Measurements from ENCODE around the gene PRRX2.

Gene PRRX2

GRCh38 chr9:129701054-129701453 lies 35.6 kb downstream of the PRRX2 start:
- in situ Hi-C loops (cut with MboI; ENCODE audit: low sequenced_read_pairs): no loop called here

DNA sequence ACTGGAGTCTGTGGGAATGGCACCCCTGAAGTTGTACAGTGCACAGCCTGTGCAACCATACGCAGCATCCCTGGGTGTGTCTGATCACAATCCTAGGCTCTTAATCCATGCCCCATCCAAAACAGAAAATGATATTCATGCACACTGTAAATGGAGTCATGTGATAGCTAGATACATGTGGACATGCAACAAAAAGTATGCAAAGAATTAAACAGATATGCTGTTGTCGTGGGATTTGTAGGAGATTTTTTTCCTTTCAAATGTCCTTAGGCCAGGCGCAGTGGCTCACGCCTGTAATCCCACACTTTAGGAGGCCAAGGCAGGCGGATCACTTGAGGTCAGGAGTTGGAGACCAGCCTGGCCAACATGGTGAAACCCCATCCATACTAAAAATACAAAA lies 36.1 kb downstream of the PRRX2 start:
- in situ Hi-C loops (cut with MboI; ENCODE audit: low sequenced_read_pairs): no loop called here

DNA sequence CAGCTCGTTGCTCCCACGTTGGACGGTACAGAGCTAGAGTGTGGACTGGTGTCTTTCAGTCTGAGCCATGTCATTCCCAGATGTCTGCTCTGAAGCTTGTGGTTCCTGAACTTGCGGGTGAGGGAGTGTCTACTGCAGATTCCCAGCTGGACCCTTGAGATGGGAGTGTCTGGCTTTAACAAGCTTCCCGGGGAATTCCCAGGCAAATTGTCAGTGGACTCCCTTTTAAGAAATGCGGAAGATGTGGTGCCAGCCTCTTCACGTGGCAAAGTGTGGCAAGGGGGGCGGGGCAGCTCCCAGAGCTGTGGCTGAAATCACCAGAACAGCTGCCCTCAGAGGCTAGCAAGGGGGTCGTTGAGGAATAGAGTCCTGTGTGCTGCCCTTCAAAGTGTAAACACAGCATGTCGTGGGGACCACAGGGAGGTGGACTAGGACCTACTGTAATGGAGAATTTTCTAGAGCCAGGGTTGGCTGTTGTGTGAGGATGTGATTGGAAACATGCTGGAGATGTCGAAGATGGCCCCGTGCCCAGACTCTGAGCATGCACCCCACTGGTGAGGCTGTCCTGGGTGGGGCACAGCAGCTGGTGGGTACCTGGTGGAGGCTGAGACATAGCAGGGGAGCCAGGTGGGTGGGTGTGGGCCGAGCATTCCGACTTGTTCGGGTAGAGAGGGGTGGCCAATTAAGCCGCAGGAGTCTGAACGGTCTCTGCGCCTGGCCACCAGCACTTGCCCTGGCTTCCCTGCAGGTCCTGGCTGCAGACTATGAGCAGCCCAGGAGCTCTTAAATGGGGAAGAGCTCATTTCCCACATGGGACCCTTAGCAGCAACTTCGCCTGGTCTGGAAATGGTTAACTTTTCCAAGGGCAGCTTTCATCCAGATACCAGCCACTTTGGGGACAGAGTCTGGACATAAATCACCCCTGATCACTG lies 37.4 kb downstream of the PRRX2 start:
- in situ Hi-C loops (cut with MboI; ENCODE audit: low sequenced_read_pairs): no loop called here

GRCh38 chr9:129703667-129704355 lies 38.4 kb downstream of the PRRX2 start:
- in situ Hi-C loops (cut with MboI; ENCODE audit: low sequenced_read_pairs): no loop called here

DNA sequence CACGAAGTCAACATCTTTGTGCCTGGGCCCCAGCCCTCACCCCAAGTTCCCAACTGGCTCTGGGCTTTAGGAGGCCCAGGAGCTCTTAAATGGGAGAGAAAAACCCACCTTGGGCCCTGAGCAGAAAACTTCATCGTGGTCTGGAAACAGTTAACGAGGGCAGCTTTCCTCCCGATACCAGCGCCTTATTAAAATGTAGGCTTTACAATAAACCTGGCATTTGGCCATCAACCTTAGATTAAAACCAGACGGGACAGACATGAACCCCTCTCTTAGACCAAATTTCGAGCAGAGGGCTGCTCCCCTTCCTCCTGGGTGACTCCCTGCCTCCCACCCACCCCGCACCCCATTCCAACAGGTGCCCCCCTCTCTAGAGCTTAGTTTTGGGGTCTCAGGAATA lies 39.4 kb downstream of the PRRX2 start:
- in situ Hi-C loops (cut with MboI; ENCODE audit: low sequenced_read_pairs): no loop called here

- in situ Hi-C loops (cut with MboI; ENCODE audit: low sequenced_read_pairs): no loop called here
These were observed 43.3 kb downstream of the PRRX2 start for GRCh38 chr9:129708793-129709192.

- in situ Hi-C loops (cut with MboI; ENCODE audit: low sequenced_read_pairs): no loop called here
These were observed 44.2 kb downstream of the PRRX2 start for GRCh38 chr9:129709438-129710168.

- in situ Hi-C loops (cut with MboI; ENCODE audit: low sequenced_read_pairs): no loop called here
These were observed 44.7 kb downstream of the PRRX2 start for GRCh38 chr9:129710169-129710453.

DNA sequence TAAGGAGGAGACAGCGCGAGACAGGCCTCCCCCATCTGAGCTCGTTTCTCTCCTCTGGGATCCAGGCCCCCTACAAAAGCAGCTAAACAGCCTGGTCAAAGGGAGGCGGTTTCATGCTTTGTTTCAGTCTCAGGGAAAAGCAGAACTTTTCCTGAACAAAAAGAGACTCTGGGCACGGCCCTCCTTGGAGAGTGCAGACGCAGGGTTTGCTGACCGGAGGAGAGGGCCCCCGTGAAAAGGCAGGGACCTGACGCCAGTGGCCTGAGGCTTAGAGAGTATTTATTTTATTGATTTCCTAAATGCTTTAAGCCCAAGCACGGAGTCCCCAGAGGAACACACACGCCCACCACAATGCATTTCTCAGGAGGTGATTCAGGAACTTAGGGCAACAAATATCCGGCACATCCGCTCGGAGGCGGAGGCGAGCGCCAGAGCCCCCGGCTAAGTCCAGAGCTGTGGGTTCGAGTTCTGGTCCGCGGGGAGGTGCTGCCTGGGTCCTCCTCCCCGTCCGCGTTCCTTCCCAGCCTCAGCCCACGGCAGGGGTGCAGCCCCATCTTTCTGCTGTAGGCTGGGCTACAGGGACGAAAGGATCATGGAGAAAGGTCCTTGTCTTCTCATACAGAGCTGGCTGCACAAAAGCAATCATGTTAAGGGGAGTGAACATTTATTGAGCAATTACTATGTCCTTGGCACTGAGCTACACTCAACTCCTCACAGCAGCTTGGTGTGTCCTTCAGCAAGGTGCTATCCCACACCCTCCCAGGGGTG lies 47.4 kb downstream of the PRRX2 start:
- in situ Hi-C loops (cut with MboI; ENCODE audit: low sequenced_read_pairs): no loop called here

- in situ Hi-C loops (cut with MboI; ENCODE audit: low sequenced_read_pairs): no loop called here
These were observed 47.9 kb downstream of the PRRX2 start for GRCh38 chr9:129713402-129713679.

DNA sequence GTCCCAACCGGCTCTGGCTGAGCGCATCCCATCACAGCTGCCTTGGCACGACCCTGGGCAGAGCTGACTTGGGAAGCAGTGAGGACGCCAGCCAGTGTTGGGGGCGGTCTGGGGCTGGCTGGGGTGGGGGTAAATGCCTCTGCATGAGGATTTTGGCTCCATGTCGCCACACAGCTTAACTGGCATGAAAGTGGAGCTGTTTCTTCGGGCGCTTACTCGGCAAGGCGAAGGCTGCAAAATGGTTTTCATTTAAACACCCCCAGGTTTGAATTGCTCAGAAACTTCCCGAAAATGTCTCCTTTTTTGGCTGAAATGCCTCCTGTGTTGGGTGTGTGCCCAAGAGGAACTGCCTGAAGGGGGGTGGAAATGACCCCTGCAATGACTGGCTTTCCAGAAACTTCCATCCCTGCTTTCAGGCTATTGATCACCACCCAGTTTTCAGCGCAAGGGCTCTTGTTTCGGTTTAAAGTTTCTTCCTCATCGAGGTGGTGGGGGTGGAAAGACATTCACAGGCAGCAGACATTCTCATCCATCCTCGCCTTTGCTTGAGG lies 49.1 kb downstream of the PRRX2 start:
- in situ Hi-C loops (cut with MboI; ENCODE audit: low sequenced_read_pairs): no loop called here

GRCh38 chr9:129716091-129716490 lies 50.6 kb downstream of the PRRX2 start:
- in situ Hi-C loops (cut with MboI; ENCODE audit: low sequenced_read_pairs): no loop called here

DNA sequence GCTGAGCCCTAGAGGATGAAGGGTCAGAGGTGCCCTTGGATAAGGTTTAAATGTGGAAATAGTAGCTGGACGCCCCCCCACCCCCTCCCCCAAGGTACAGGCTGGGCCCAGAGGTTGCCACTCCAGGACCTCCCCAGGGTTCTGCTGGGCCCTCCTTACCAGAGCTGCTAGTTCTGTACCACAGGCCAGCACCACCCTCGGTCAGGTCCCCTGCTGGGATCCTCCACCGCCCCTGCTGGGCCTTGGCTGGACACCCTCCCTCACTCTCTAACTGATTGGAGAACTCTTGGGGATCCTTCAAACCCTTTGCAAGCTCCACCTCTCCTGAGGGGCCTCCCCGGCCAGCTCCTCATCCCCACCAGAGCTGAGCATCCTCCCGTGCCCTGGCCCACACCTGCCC lies 52.5 kb downstream of the PRRX2 start:
- in situ Hi-C loops (cut with MboI; ENCODE audit: low sequenced_read_pairs): no loop called here

- in situ Hi-C loops (cut with MboI; ENCODE audit: low sequenced_read_pairs): no loop called here
These were observed 53.2 kb downstream of the PRRX2 start for GRCh38 chr9:129718647-129719046.

GRCh38 chr9:129719135-129719534 lies 53.7 kb downstream of the PRRX2 start:
- in situ Hi-C loops (cut with MboI; ENCODE audit: low sequenced_read_pairs): no loop called here

GRCh38 chr9:129720181-129720864 lies 54.9 kb downstream of the PRRX2 start:
- in situ Hi-C loops (cut with MboI; ENCODE audit: low sequenced_read_pairs): no loop called here

DNA sequence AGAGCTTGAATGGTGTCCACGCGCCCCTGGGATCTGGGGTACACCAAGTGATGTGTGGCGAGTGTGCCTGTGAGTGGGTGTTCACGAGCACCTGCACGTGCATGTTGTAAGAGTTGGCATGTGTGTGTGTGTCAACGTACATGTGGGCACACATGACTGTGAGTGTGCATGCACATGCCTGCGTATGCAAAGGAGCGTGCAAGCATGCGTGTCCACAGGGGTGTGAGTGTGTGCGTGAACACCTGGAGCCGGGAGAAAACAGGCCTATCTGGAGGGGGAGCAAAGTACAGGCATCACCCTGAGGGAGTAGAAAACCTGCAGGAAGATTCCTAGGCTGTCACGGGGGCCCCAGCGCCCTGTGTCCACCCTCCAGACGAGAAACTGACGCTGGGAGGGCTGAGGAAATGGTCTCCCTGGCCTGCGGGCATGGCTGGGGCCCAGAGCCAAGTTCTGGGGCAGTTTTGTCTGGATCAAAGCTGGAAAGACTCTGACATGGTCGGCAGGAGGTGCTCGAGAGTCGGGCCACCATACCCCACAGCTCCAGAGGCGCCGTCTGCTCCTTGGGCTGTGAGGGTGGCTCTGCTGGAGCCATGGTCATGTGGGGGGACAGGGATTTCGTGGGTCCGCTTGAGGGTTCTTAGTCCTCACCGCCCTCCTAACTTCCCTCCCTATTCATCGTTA lies 55.6 kb downstream of the PRRX2 start:
- in situ Hi-C loops (cut with MboI; ENCODE audit: low sequenced_read_pairs): no loop called here

DNA sequence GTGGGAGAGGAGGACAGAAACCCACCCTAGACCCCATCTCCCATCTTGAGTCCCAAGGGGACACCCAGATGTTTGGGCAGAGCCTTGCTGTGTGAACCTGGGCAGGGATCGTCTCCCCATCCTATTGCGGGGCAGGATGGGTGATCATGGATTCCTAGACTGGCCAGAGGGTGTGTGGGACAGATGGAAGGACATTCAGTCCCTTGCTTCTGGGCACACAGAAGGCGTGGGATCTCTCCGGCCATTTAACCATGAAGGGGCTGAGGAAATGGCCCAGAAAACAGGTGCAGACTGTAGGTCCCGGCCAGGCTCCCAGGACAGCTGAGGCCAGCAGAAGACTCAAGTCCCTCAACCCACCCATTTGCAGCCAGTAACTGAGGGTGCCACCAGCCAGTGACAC lies 57.5 kb downstream of the PRRX2 start:
- in situ Hi-C loops (cut with MboI; ENCODE audit: low sequenced_read_pairs): no loop called here

- in situ Hi-C loops (cut with MboI; ENCODE audit: low sequenced_read_pairs): no loop called here
These were observed 59.2 kb downstream of the PRRX2 start for GRCh38 chr9:129724456-129725190.

All from hTERT RPE-1 (cell line).